Transverse colon (tissue), 4 donors: Measurements from ENCODE around the gene NRIP3. TPM values are rescaled to one million over a fixed set of nuclear protein-coding genes. Genes with fewer than 3 reads are reported as not detected.

Experiments
- DNase-seq: peaks from one replicate; pipeline ENCODE4 v3.0.0-alpha.2; 2019
- H3K27ac ChIP-seq, 4 donors: fragments of 200-600 bp; sonication (generic); 2 replicates each; pipeline ENCODE4 v1.5.1; 2016 to 2018; ENCODE audit warnings: inconsistent platforms in 4 of 4
- H3K27me3 ChIP-seq: fragments of 200-600 bp; sonication (generic); 2 replicates; pipeline ENCODE4 v1.5.1; 2017; ENCODE audit warnings: inconsistent platforms
- H3K36me3 ChIP-seq, 4 donors: fragments of 200-600 bp; sonication (generic); 2 replicates each; pipeline ENCODE4 v1.5.1; 2017 to 2019; ENCODE audit warnings: inconsistent platforms in 4 of 4
- H3K4me1 ChIP-seq, 4 donors: fragments of 200-600 bp; sonication (generic); 2 replicates each; pipeline ENCODE4 v1.5.1; 2017 to 2020; ENCODE audit warnings: inconsistent platforms in 4 of 4
- H3K4me3 ChIP-seq, 4 donors: fragments of 200-600 bp; sonication (generic); 1 replicate in 1 of 4; 2 replicates in 3 of 4; pipeline versions ENCODE4 v1.5.1 to v1.6.1; 2017 to 2019; ENCODE audit warnings: inconsistent platforms in 4 of 4
- H3K9me3 ChIP-seq, 2 donors: fragments of 200-600 bp; sonication (generic); 2 replicates each; pipeline ENCODE4 v1.5.1; 2017 to 2019; ENCODE audit warnings: inconsistent platforms in 2 of 2
- EP300 ChIP-seq: sonication (generic); formaldehyde crosslinking; IDR thresholded peaks from one replicate; pipeline ENCODE4 v1.6.1; 2017; ENCODE audit warnings: antibody characterized with exemption, low read depth
- POLR2A ChIP-seq: fragments of 450-650 bp; IDR thresholded peaks from one replicate; pipeline ENCODE4 v1.6.1; 2016; ENCODE audit warnings: antibody characterized with exemption, mild to moderate bottlenecking, moderate library complexity
- POLR2AphosphoS5 ChIP-seq, 3 donors: sonication (generic); formaldehyde crosslinking; IDR thresholded peaks; one replicate each; pipeline ENCODE4 v1.6.1; 2016; ENCODE audit warnings: antibody characterized with exemption in 3 of 3
- WGBS, 2 donors: methylation state at CpG; one replicate each; pipeline ENCODE4 v1.1.5; 2018; ENCODE audit warnings: low coverage in 1 of 2; 5-methylcytosine and 5-hydroxymethylcytosine counted together
- in situ Hi-C, 4 donors: fragments of 200-750 bp; cut with MboI; loops; one replicate each; pipeline versions ENCODE4 v1.15.0 to v1.15.1; 2017; ENCODE audit warnings: low sequenced_read_pairs in 3 of 4, low pct_ligation_motif_present in 1 of 4, low pct_unique_long_range_greater_than_20kb in 1 of 4
- intact Hi-C: fragments of 100-400 bp; cut with DNase I; formaldehyde crosslinking; loops from one replicate; pipeline ENCODE4 v1.15.1; 2023; ENCODE audit warnings: low total_unique reads
- total RNA-seq, 4 donors: library from RNA; depleted of rRNA; stranded (reverse); fragments of >200 nt; gene quantifications; one replicate each; pipeline ENCODE4 v1.1.0, GENCODE V29; 2016
- TF ChIP-seq, protein P1 (sequence below), 5 experiments: fragments of 200-600 bp in 3 of 5; fragments of 450-650 bp in 2 of 5; sonication (generic) in 3 of 5; IDR thresholded peaks; 1 replicate in 2 of 5; 2 replicates in 3 of 5; pipeline ENCODE4 v1.5.1; 2016 to 2017; ENCODE audit warnings: antibody characterized with exemption in 5 of 5, inconsistent platforms in 3 of 5, mild to moderate bottlenecking in 2 of 5, moderate library complexity in 1 of 5

The NRIP3 gene
- total RNA-seq, result 1 to 10 TPM in 1 of 4 donors, under 1 TPM in 1, not detected in 2; 0.82 to 1.9 TPM

DNA sequence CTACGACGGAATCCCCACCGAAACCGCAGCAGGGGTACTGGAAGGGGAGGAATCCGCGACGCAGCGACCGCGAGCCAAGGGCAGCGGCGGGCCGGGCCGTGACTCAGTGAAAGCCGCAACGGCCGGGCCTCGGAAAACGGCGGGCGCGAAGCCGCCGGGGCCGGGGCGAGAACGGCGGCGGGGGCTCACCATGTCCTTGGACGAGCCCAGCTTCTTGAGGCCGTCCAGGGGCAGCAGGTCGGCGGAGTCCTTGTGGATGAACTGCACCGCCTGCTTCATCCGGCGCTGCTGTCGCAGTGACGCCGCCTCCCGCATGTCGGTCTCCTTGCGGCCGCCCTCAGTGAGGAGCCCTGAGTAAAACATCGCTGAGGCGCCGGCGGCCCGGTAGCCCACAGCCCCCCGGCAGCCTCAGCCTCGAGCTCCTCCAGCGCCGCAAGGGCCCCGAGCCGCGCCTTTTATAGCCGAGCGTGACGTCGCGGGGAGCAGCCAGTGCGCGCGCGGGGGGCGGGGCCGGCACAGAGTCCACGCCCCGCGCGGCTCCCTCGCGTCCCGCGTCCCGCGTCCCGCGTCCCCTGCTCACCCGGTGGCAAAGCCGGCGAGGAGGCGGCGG is at the start of gene NRIP3:
NRIP3 (minus strand) TSS at position 429 of the 610 bp plus-strand sequence; CDS start at position 363, 66 bp downstream.
- Histone ChIP-seq H3K9me3 (no peaks in the 10 kb centered on the region), H3K27me3 (peaks cover 47% of the 10 kb centered on the region), H3K36me3 (no peaks in the 10 kb centered on the region), H3K4me3 (peak within 1 kb of the TSS; percentile 5 to 58 (median 36)), H3K27ac (peak within 1 kb of the TSS in 1 of 4 donors; percentile 16), H3K4me1 (peaks cover 6 to 20% (median 19%) of the 10 kb centered on the region in 4 donors)
- in situ Hi-C loops, result loop anchor here in 2 of 4 donors (25.0 kb wide), 2 partner anchors 134 to 509 kb away; no protein-coding TSS in a partner anchor
- peak; percentile 81 for DNase-seq
- intact Hi-C loops, result no loop called here
- TF ChIP-seq, protein P1, sequence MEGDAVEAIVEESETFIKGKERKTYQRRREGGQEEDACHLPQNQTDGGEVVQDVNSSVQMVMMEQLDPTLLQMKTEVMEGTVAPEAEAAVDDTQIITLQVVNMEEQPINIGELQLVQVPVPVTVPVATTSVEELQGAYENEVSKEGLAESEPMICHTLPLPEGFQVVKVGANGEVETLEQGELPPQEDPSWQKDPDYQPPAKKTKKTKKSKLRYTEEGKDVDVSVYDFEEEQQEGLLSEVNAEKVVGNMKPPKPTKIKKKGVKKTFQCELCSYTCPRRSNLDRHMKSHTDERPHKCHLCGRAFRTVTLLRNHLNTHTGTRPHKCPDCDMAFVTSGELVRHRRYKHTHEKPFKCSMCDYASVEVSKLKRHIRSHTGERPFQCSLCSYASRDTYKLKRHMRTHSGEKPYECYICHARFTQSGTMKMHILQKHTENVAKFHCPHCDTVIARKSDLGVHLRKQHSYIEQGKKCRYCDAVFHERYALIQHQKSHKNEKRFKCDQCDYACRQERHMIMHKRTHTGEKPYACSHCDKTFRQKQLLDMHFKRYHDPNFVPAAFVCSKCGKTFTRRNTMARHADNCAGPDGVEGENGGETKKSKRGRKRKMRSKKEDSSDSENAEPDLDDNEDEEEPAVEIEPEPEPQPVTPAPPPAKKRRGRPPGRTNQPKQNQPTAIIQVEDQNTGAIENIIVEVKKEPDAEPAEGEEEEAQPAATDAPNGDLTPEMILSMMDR (IDR thresholded peaks at IDR 0.05), result no peak
- peak in 2 of 3 donors; percentile 21 to 31 for TF ChIP-seq POLR2AphosphoS5 (IDR thresholded peaks at IDR 0.05)
- WGBS, 2 donors, result 5% methylated on average over 46 of the region's 83 CpGs; no CpG with 5 or more reads in 1 of the 2 donors

DNA sequence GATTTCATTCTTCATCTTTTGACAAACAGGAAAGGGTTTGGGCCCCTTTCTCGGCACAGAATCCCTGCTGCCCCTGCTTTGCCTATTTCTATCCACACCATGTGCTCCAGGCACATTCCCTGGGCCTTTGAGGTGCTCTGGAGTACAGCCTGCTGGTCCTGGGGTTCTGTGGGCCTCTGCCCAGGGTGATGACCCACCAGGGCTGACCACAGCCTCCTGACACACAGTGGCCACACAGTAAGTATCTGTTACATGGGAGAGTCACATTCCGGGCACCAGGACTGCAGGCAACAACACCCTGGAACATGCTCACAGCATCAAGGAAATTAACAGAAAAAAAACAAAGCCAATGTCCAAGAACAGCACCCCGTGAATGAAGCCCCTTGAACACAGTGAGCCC is 48.5 kb upstream of the NRIP3 start:
- H3K4me3 ChIP-seq, result no peak overlapping the region
- H3K27me3 ChIP-seq, result no peaks in the 10 kb centered on the region
- no peaks in the 10 kb centered on the region for H3K36me3 ChIP-seq
- no peaks in the 10 kb centered on the region for H3K9me3 ChIP-seq
- peaks cover 0 to 8% (median 2%) of the 10 kb centered on the region in 4 donors for H3K4me1 ChIP-seq
- H3K27ac ChIP-seq, result no peak overlapping the region
- no peak for DNase-seq
- intact Hi-C loops, result no loop called here
- WGBS, 2 donors, result 69 to 79% methylated on average over 2 to 3 of the region's 3 CpGs
- in situ Hi-C loops, result no loop called here
- TF ChIP-seq, protein P1 (IDR thresholded peaks at IDR 0.05), result no peak
- TF ChIP-seq POLR2AphosphoS5 (IDR thresholded peaks at IDR 0.05), result no peak
- TF ChIP-seq POLR2A, result no peak
- no peak for TF ChIP-seq EP300

DNA sequence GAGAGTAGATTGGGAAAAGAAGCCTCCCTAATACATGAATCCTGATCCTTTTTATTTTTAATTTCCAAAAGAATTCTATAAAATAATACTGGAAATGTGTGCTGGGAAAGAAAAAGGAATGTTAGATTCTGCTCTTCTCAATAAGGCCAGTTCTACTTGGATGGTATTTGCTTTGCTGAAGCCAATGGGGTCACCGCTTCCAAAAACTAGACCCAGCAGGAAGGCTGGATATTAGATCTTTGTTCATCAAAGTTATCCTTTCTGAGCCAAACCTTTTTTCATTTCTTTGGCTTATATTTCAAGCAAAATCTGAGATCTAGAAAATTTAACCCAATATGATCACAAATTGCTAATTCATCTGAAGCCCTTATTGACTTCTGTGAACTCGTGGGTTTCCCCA is 46.2 kb upstream of the NRIP3 start:
- no peak overlapping the region for H3K27ac ChIP-seq
- TF ChIP-seq POLR2AphosphoS5 (IDR thresholded peaks at IDR 0.05), result no peak
- TF ChIP-seq POLR2A, result no peak
- TF ChIP-seq, protein P1 (IDR thresholded peaks at IDR 0.05), result no peak
- no peak for TF ChIP-seq EP300
- no peaks in the 10 kb centered on the region for H3K27me3 ChIP-seq
- intact Hi-C loops, result no loop called here
- WGBS, 2 donors, result 89 to 100% methylated on average over 2 of the region's 2 CpGs
- H3K4me3 ChIP-seq, result no peak overlapping the region
- no peak for DNase-seq
- in situ Hi-C loops, result no loop called here
- no peaks in the 10 kb centered on the region for H3K36me3 ChIP-seq
- no peaks in the 10 kb centered on the region for H3K9me3 ChIP-seq
- H3K4me1 ChIP-seq, result peaks cover 0 to 17% (median 4%) of the 10 kb centered on the region in 4 donors

DNA sequence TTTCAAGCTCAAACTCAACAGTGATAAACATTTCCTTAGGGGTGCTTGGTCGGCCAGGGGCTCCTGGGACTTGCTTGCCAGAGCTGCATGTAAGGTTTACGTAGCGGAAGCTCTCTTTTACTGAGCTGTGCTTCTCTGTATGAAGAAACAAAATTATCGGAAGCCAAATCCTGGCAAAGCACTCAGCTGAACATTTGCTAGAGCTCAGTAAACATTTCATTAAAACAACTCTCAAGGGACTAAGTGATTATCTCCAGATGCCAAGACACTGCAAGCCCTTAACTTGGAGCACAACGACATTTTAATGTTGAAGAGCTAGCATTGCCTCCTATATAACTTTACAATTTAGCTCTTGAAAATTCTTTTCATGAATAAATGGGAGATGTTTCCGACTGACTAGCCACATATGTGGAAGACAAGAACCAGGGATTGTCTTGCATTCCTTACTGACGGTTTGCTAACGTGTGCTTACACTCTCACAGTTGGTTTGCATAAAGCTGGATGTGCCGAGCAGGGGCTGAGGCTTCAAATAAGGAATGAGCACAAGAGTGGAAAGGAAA is 44.2 kb upstream of the NRIP3 start:
- TF ChIP-seq POLR2AphosphoS5 (IDR thresholded peaks at IDR 0.05) (peak; percentile 55 to 84 (median 68)), POLR2A (no peak), EP300 (peak; percentile 35)
- Histone ChIP-seq H3K27ac (peak overlapping the region; percentile 65 to 88 (median 72)), H3K27me3 (no peaks in the 10 kb centered on the region), H3K4me1 (peaks cover 0 to 17% (median 4%) of the 10 kb centered on the region in 4 donors), H3K36me3 (no peaks in the 10 kb centered on the region), H3K4me3 (no peak overlapping the region), H3K9me3 (no peaks in the 10 kb centered on the region)
- in situ Hi-C loops, result no loop called here
- WGBS, 2 donors, result 63 to 64% methylated on average over 6 to 9 of the region's 9 CpGs
- intact Hi-C loops, result no loop called here
- no peak for DNase-seq
